GM21381 (cell line): ENCODE data around the gene ELAVL4.
"Not testable (repeated sequence)": the region's sequence is repeated elsewhere in the genome, so short reads cannot be mapped to it uniquely, and the experiment has no call there.

Experiments
- ATAC-seq: cut with Tn5 transposase; IDR thresholded peaks from one replicate; pipeline ENCODE4 v1.9.1; 2021; ENCODE audit warnings: mild to moderate bottlenecking, moderate library complexity; ENCODE audit not compliant: unreplicated experiment

The ELAVL4 gene

GRCh38 chr1:50123071-50123470 is 14.4 kb downstream of the ELAVL4 start:
- ATAC-seq = no peak

DNA sequence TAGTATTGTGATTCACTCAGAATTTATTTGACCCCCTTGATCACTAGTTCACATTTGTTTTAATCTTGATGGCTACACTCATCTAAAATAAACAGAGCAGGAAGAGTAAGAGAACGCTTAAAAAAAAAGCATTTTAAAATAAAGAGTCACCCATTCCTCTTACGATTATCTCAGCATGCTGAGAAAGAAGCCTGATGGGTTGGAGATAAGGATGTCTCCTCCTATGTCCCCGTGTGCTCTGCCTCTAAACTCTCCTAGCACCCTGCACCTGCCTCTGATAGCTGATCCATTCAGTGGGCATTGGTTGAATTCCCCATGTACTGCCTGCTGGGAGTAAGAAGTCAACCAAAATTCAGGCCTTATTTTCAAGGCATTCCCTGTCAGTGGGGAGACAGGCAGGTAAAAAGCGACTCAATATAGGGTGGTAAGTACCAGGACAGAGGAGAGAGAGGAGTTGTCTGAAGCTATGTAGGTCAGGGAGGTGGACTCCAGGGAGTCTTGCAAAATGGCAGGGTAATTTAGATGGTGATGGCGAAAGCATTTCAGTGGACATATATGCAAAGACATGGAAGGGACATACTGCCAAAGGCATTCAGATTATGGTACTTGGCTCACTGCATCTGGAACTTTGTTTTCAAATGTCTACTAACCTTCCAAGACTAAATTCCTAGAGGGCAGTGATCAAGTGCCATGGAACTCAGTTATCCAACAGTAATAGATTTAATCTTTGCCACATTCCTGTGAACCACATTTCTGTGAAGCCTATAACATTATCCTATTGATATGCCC is 18.4 kb downstream of the ELAVL4 start:
- no peak for ATAC-seq

GRCh38 chr1:50129201-50129600 is 20.5 kb downstream of the ELAVL4 start:
- ATAC-seq = no peak

DNA sequence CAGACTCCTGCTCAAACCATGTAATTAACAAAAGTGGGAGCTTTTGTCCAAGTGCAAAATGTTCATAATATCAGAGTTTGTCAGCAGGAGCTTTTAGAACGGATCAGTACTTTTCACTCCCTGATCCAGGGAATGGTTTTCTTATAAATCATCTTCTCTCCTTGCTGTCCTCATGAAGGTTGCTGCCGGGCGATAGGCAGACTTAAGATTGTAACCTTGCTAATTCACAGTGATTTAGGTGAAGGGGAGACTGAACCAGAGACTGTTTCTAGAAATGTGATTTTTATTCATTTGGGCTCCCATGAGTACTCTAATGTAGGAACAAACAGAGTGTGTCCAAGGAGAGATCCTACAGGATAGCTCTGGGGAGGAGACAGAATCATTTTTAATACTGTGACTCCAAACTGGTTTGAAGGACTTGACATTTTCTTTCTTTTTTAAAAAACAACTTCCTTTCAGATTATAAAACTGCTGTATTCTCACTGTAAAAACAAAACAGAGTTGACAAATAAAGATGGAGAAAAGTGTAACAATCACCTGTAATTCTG is 23.7 kb downstream of the ELAVL4 start:
- ATAC-seq = no peak

- no peak for ATAC-seq
Observed at GRCh38 chr1:50135716-50136115, 27.0 kb downstream of the ELAVL4 start.

DNA sequence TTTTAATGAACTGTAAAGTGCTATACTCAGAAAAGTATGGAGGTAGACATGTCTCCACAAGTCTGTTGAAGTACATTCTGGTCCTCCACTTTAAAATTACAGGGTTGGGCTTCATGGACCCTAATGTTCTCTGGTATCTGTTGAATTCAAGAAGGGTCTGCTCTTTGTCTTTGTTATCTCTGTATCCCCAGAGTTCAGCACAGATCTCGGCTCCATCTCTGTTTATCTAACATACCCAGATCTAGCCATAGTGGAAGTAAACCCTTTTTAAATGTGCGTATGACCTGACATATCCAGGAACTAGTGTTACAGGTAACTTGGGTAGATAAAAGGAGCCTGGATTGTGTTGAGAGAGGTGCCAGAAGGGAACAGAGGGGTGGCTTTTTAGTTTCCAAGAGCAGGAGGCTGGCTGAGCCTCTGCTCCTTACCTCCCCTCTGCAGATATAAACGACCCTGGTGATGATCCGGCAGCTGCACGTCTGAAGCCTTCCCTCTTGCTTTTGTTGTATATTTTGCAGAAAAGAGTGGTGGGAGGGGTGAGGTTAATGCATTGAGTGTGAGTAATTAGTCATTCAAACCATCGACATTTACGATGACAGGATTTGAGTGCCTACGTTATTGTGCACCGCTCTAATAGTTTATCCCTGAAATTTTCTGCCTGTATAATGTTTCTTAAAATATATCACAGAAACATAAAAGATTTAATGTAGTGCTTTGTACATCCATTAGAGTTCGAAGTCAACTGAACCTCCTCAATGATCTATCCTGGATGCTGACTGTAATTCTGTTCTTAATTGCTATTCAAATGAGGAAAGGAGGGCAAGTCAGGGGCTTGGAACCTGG is 30.8 kb downstream of the ELAVL4 start:
- no peak for ATAC-seq

DNA sequence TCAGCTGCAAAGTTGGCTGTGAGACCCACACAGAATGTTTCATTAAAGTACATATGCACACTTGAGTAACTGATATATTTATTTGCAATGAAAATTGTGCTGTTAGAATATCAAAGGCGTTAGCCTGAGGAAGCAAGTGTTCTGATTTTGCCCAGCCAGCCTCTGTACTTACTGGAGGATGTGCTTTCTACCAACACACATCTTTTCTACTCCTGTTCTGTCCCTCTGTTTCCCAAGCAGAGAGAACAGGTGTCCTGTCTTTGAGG is 31.4 kb downstream of the ELAVL4 start:
- ATAC-seq = no peak

GRCh38 chr1:50147191-50147850 is 38.6 kb downstream of the ELAVL4 start:
- no peak for ATAC-seq

DNA sequence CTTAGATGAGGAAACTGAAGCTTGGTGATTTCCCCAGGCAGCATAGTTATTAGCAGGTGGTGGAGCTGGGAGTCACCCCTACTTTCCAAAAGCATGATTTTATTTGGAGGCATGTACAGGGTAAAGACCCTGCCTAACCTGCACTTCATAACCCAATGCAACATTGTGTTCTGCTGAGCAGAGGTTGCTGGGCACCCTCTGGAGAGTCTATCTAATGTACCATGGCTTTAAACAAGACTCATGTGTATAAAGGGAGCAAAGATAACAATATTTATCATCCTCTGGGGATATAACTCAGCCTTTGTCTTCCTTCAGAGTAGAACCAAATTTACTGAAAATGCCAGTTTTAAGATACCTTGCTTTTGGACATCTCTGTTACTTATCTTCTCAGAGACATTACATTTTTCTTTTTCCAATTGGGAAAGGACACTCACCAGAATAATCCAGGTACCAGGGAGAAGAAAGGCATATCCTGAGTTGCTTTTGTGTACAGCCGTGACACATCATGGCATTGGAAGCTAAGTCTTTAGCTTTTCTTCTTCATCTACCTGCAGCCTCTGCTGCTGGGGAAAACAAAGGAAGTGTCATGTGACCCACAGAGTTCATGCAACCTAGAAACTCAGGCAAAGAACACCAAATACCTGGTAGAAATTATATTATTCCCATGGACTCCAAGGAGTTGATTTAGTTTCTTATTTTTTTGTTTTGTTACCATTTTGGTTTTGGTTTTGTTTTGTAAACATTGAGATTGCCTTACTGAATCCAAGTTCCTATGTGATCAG is 39.6 kb downstream of the ELAVL4 start:
- no peak for ATAC-seq

GRCh38 chr1:50152236-50152635 is 43.5 kb downstream of the ELAVL4 start:
- ATAC-seq = no peak

GRCh38 chr1:50155541-50155940 is 46.8 kb downstream of the ELAVL4 start:
- ATAC-seq = no peak

DNA sequence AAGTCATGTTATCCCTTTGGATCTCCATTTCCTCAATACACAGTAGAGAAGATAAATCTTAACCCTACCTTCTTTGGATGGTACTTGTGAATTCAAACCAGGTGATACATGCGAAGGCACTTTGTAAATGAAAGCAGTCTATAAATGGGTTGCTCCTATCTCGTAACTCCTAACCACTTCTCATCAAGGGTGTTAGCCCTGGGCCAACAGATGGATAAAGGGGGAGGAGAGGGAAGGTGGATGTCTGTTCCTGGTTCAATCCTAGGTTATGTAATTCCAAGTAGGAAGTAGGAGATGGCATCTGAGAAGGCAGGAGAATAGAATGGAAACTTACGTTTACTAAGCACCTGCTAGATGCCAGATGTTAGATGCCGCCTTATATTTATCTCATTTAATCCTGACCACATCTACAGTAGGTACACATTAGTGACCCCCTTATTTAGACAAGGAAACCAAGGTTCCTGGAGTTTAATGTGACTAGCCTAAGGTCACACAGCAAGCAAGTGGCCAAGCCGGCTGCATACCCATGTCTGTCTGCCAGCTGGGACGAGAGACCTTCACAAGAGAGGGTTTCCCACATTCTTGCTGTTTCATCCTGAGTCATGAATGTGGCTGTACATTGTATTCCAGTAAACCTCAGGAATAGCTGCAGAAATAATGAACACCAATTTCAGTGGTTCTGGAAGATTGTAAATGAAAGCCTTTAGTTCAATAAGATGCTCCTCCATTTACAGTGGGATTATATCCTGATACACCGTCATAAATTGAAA is 47.7 kb downstream of the ELAVL4 start:
- no peak for ATAC-seq

DNA sequence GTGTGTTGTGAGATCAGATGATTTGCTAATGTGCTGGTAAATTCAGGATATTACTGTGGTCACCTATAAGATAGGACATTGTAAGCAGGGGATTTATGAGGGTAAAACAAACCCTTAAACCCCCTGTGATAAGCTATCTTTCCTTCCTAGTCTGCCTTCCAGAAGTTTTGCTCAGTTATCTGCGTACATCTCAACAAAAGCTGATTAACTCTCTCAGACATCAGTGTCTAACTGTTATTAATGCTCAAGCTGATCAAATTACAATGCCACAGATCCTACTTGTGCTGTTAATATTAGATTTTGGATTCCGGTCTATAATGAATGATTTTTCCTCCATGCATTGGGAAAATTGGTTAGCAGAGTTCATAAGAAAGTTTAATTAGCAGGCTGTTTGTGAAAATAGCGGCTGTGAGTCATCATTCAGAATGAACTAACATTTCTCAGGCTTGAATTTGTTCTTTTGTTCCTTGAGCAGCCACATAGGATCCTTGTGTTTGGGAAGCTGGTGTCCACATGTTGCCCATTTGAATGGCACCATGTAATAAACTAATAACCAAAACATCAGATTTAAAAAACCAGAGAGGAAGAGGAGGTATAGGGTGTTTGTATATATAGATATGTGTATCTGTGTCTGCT is 48.7 kb downstream of the ELAVL4 start:
- ATAC-seq = no peak

GRCh38 chr1:50158421-50158820 is 49.7 kb downstream of the ELAVL4 start:
- no peak for ATAC-seq

- no peak for ATAC-seq
Observed at GRCh38 chr1:50163680-50164079, 55.0 kb downstream of the ELAVL4 start.

GRCh38 chr1:50166351-50166750 is 57.6 kb downstream of the ELAVL4 start:
- ATAC-seq = not testable (repeated sequence)

GRCh38 chr1:50172299-50172698 is 63.6 kb downstream of the ELAVL4 start:
- no peak for ATAC-seq

GRCh38 chr1:50174101-50174500 is 65.4 kb downstream of the ELAVL4 start:
- ATAC-seq = no peak
